Glutamatergic neuron (in vitro differentiated cells): Measurements from ENCODE around the gene CNTNAP2. TPM values are rescaled to one million over a fixed set of nuclear protein-coding genes. Genes with fewer than 3 reads are reported as not detected.

Experiments used
- DNase-seq: peaks from one replicate; pipeline ENCODE4 v3.0.0; 2022
- H3K27ac Mint-ChIP-seq: one replicate; pipeline ENCODE4 v1.8.0; 2020; ENCODE audit warnings: mild to moderate bottlenecking, mixed read lengths, inconsistent platforms; ENCODE audit not compliant: unreplicated experiment
- H3K27me3 Mint-ChIP-seq: one replicate; pipeline ENCODE4 v1.8.0; 2020; ENCODE audit warnings: mild to moderate bottlenecking, moderate library complexity, mixed read lengths, inconsistent platforms; ENCODE audit not compliant: unreplicated experiment
- H3K36me3 Mint-ChIP-seq: one replicate; pipeline ENCODE4 v1.8.0; 2020; ENCODE audit warnings: mild to moderate bottlenecking, mixed read lengths, inconsistent platforms; ENCODE audit not compliant: unreplicated experiment
- H3K4me1 Mint-ChIP-seq: one replicate; pipeline ENCODE4 v1.8.0; 2020; ENCODE audit warnings: mild to moderate bottlenecking, low read depth, mixed read lengths, inconsistent platforms; ENCODE audit not compliant: unreplicated experiment
- H3K4me3 Mint-ChIP-seq: one replicate; pipeline ENCODE4 v1.8.0; 2020; ENCODE audit warnings: mild to moderate bottlenecking, mixed read lengths, inconsistent platforms; ENCODE audit not compliant: unreplicated experiment
- H3K9me3 Mint-ChIP-seq: one replicate; pipeline ENCODE4 v1.8.0; 2020; ENCODE audit warnings: mild to moderate bottlenecking, moderate library complexity, mixed read lengths, inconsistent platforms; ENCODE audit not compliant: unreplicated experiment
- total RNA-seq: library from RNA; stranded (reverse); fragmentation: NEBNext Ultra II Directional; extraction: Animal tissue kit (Norgen Biotek cat#: 25700); gene quantifications from one replicate; pipeline ENCODE4 v1.2.1, GENCODE V29; 2021; ENCODE audit not compliant: unreplicated experiment
- TF ChIP-seq, protein P1 (sequence below): fragments of 200-600 bp; sonication (generic); IDR thresholded peaks from one replicate; pipeline ENCODE4 v1.5.0; 2021; ENCODE audit not compliant: partially characterized antibody, unreplicated experiment

CNTNAP2 gene
- total RNA-seq, 1 donor from 2014 or later = 25.8 TPM

DNA sequence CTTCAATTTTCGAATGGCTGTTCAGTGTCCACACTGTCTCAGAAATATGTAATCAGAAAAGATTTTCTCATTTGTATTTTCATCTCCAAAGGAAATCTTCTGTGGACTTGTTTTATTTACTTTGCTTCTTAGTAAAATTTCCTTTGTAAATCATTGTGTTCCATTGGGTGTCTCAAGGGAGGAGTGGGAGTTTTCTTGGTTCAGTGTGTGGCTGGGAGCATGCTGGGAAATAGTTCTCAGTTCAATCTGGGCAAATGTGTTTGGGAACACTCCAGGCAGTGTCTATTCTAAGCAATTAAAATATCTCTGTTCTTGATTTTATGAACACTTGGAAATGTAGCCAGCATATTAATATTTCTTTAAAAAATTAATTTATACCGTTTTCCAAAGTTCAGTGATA, 1019.8 kb downstream of the CNTNAP2 start:
- H3K4me1 Mint-ChIP-seq = no peaks in the 10 kb centered on the region
- no peaks in the 10 kb centered on the region for H3K9me3 Mint-ChIP-seq
- H3K4me3 Mint-ChIP-seq = no peak overlapping the region
- no peak overlapping the region for H3K27ac Mint-ChIP-seq
- no peaks in the 10 kb centered on the region for H3K36me3 Mint-ChIP-seq
- no peak for DNase-seq
- TF ChIP-seq, protein P1, sequence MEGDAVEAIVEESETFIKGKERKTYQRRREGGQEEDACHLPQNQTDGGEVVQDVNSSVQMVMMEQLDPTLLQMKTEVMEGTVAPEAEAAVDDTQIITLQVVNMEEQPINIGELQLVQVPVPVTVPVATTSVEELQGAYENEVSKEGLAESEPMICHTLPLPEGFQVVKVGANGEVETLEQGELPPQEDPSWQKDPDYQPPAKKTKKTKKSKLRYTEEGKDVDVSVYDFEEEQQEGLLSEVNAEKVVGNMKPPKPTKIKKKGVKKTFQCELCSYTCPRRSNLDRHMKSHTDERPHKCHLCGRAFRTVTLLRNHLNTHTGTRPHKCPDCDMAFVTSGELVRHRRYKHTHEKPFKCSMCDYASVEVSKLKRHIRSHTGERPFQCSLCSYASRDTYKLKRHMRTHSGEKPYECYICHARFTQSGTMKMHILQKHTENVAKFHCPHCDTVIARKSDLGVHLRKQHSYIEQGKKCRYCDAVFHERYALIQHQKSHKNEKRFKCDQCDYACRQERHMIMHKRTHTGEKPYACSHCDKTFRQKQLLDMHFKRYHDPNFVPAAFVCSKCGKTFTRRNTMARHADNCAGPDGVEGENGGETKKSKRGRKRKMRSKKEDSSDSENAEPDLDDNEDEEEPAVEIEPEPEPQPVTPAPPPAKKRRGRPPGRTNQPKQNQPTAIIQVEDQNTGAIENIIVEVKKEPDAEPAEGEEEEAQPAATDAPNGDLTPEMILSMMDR = no peak
- no peaks in the 10 kb centered on the region for H3K27me3 Mint-ChIP-seq

DNA sequence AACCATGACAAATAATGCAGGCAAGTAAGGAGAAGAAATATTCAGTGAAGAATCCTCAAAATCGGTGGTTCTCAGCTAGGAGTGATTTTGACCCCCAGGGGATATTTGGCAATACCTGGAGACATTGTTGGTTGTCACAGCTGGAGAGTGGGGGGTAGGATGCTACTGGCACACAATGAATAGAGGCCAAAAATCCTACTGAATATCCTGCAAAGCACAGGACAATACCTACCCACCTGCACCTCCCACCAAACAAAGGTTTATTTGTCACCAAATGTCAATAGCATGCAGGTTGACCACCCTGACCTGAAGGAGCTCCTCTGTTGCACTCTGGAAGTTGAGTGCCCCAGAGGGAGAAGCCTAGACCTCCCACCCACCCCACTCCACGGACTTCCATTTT, 1028.6 kb downstream of the CNTNAP2 start:
- H3K36me3 Mint-ChIP-seq = no peaks in the 10 kb centered on the region
- H3K4me1 Mint-ChIP-seq = no peaks in the 10 kb centered on the region
- no peak for DNase-seq
- no peaks in the 10 kb centered on the region for H3K27me3 Mint-ChIP-seq
- TF ChIP-seq, protein P1 = no peak
- no peak overlapping the region for H3K4me3 Mint-ChIP-seq
- no peak overlapping the region for H3K27ac Mint-ChIP-seq
- no peaks in the 10 kb centered on the region for H3K9me3 Mint-ChIP-seq

DNA sequence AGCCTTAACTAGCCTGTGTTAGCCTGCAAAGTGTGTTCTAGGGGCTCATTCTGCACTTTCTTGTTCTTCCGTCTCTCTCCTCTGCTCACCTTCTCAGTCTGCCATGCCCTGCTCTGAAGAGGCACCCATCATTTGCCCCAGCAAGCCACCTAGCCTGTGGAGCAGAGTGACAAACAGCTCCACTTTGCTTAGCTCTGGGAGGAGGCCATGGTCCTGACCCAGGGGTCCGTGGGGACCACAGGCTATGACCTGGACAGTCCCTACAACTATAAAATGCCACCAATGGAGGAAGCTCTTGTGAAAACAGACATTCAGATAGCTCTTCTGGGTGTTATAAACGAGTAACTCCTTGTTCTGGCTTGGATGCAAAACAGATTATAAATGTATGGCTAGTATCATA, 1029.6 kb downstream of the CNTNAP2 start:
- H3K27ac Mint-ChIP-seq = no peak overlapping the region
- no peak for DNase-seq
- no peaks in the 10 kb centered on the region for H3K27me3 Mint-ChIP-seq
- H3K36me3 Mint-ChIP-seq = no peaks in the 10 kb centered on the region
- TF ChIP-seq, protein P1 = no peak
- no peaks in the 10 kb centered on the region for H3K4me1 Mint-ChIP-seq
- H3K9me3 Mint-ChIP-seq = no peaks in the 10 kb centered on the region
- H3K4me3 Mint-ChIP-seq = no peak overlapping the region

DNA sequence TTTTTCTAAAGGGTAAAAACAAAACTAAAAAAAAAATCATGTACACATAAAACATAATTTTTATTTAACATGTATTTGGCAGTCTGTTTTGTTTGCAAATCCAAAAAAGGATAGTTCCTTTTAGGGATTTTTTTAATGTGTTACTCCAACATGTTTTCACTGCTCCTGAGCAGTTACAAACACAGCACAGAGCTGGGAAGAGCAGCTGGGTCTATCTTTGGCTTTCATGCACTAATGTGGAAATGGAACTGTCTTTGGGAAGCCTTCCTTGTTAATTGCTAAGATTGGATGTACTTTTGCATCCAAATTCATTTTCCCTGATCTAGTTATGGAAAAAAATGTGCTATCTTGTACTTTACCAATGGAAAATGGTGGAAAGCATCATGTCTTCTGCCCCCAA, 1035.1 kb downstream of the CNTNAP2 start:
- TF ChIP-seq, protein P1 = no peak
- no peaks in the 10 kb centered on the region for H3K27me3 Mint-ChIP-seq
- no peaks in the 10 kb centered on the region for H3K4me1 Mint-ChIP-seq
- H3K36me3 Mint-ChIP-seq = no peaks in the 10 kb centered on the region
- no peaks in the 10 kb centered on the region for H3K9me3 Mint-ChIP-seq
- no peak overlapping the region for H3K27ac Mint-ChIP-seq
- no peak for DNase-seq
- H3K4me3 Mint-ChIP-seq = no peak overlapping the region

DNA sequence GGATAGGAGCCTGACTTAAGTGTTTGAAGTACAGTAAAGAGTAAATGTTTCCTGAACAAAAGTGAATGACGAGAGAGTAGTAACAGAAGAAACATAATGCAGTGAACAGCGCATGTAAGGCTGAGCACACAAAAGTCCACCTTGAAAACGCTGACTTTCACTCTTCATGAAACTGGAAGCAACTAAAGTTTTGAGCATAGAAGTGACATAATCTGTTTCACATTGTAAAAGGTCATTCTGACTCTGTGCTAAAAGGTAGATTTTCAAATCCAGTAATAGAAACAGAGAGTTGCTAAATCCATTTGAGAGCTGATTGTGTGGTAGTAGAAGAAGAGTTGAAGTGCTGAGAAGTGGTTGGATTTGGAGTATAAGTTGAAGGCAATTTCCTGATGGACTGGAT, 1037.0 kb downstream of the CNTNAP2 start:
- no peaks in the 10 kb centered on the region for H3K27me3 Mint-ChIP-seq
- no peak for DNase-seq
- no peaks in the 10 kb centered on the region for H3K36me3 Mint-ChIP-seq
- H3K4me1 Mint-ChIP-seq = no peaks in the 10 kb centered on the region
- TF ChIP-seq, protein P1 = no peak
- H3K9me3 Mint-ChIP-seq = no peaks in the 10 kb centered on the region
- no peak overlapping the region for H3K27ac Mint-ChIP-seq
- no peak overlapping the region for H3K4me3 Mint-ChIP-seq
